Upper lobe of left lung (tissue), 4 donors: ENCODE results near the gene TMED7.

Source experiments
- EP300 ChIP-seq, 4 donors: sonication (generic); formaldehyde crosslinking; IDR thresholded peaks; one replicate each; pipeline ENCODE4 v1.5.1; 2017; ENCODE audit warnings: antibody characterized with exemption in 4 of 4, control low read depth in 2 of 4
- POLR2A ChIP-seq, 4 donors: fragments of 450-650 bp; IDR thresholded peaks; one replicate each; pipeline ENCODE4 v1.5.1; 2016 to 2017; ENCODE audit warnings: antibody characterized with exemption in 4 of 4, mild to moderate bottlenecking in 2 of 4
- POLR2AphosphoS5 ChIP-seq, 2 donors: sonication (generic); formaldehyde crosslinking; IDR thresholded peaks; one replicate each; pipeline ENCODE4 v1.5.1; 2017; ENCODE audit warnings: antibody characterized with exemption in 2 of 2
- TF ChIP-seq, protein P1 (sequence below), 6 experiments: fragments of 450-650 bp in 4 of 6; fragments of 200-600 bp in 2 of 6; sonication (generic) in 2 of 6; IDR thresholded peaks; one replicate each; pipeline ENCODE4 v1.5.1; 2016 to 2019; ENCODE audit warnings: antibody characterized with exemption in 6 of 6

DNA sequence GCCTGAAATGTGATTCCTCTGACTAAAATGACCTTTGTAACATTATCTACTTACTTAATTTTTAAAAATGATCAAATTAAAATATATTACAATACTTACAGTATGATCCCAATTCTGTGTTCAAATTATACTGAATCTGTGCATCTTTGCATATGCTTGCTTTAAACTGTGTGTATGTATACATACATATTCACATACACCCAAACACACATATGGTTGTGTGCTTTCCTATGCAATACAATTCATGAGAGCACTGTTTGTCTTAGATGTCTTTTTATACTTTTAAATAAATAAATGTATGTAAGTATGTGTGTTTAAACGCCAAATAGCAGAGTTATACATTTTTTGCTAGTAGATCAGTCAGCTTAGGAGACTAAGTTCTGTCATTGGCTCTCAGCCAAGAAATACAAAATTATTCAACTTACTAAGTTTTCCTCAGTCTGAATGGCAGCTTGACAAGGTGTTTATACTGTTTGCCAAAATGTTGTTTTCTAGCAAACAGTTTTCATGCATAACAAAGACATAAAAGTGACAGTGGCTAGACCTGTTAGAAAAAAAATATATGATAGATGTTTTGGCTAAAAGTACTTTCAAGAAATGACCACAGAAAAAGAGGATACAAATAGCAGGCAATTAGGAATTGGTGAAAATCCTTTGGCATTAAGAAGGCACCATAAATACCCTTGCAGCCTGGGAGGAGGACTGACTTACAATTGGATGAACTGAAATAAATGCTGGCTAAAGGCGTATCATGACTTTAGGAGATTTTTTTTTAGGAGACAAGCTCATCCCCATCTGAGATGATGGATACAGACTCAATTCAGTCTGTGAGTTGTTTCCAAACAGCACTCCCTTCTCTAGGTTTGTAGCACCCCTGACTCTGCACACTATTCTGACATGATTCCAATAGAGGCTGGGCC, 31.4 kb downstream of the TMED7 start:
- TF ChIP-seq, protein P1, sequence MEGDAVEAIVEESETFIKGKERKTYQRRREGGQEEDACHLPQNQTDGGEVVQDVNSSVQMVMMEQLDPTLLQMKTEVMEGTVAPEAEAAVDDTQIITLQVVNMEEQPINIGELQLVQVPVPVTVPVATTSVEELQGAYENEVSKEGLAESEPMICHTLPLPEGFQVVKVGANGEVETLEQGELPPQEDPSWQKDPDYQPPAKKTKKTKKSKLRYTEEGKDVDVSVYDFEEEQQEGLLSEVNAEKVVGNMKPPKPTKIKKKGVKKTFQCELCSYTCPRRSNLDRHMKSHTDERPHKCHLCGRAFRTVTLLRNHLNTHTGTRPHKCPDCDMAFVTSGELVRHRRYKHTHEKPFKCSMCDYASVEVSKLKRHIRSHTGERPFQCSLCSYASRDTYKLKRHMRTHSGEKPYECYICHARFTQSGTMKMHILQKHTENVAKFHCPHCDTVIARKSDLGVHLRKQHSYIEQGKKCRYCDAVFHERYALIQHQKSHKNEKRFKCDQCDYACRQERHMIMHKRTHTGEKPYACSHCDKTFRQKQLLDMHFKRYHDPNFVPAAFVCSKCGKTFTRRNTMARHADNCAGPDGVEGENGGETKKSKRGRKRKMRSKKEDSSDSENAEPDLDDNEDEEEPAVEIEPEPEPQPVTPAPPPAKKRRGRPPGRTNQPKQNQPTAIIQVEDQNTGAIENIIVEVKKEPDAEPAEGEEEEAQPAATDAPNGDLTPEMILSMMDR (IDR thresholded peaks at IDR 0.05) = no peak
- TF ChIP-seq POLR2A (IDR thresholded peaks at IDR 0.05) (no peak), POLR2AphosphoS5 (IDR thresholded peaks at IDR 0.05) (no peak), EP300 (IDR thresholded peaks at IDR 0.05) (no peak)
